HG03354 (cell line): ENCODE measurements around the gene FAM117B.
"Not testable (repeated sequence)": the region's sequence is repeated elsewhere in the genome, so short reads cannot be mapped to it uniquely, and the experiment has no call there.

Experiments used
- ATAC-seq: cut with Tn5 transposase; IDR thresholded peaks from one replicate; pipeline ENCODE4 v1.9.1; 2021; ENCODE audit warnings: mild to moderate bottlenecking; ENCODE audit not compliant: unreplicated experiment, poor library complexity, severe bottlenecking

The FAM117B gene

DNA sequence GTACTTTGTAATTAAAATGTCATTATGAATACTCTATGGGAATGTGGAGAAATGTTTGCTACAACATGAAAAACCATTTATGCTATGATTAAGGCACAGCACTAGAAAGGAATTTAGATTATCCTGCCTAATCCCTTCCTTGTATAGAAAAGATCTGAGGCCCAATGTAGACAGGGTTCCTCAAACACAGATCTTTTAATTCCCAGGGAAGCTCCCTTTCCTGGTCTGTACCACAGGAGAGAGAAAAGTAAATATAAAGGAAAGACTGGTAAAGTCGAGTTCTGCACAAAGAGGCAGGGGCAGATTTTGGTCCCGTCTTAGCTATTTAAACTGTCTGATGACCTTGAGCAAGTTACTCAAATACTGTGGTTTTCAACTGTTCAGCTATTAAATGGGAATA is 152.1 kb downstream of the FAM117B start:
- ATAC-seq: no peak

DNA sequence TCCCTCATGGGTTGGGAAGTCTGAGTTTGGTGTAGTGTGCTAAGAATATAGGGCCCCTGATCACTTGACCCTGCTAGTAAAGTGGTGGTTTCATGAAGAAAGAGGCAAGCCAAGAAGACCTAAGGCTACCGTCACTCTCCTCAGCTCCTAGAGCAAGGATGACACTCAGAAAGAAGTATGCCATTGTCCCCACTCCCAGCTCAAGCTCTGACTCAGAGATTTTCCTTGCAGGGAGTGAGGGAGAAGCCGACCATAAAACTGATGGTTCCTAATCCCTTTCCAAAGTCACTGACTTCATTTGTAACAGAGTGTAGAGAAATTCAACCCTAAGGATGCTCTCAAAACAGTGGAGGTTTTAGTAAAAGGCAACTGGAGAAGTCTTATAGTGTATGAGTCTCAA is 155.9 kb downstream of the FAM117B start:
- ATAC-seq: no peak

DNA sequence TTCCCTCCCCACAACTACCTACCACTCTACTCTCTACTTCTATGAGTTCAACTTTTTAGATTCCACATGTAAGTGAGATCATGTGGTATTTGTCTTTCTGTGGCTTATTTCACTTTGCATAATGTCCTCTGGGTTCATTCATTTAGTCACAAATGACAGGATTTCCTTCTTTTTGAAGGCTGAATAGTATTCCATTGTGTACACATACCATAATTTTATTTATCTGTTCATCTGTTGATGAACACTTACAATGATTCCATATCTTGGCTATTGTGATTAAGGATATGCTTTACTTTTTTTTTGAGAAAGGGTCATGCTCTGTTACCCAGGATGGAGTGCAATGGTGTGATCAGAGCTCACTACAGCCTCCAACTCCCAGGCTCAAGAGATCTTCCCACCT is 163.2 kb downstream of the FAM117B start:
- no peak for ATAC-seq

DNA sequence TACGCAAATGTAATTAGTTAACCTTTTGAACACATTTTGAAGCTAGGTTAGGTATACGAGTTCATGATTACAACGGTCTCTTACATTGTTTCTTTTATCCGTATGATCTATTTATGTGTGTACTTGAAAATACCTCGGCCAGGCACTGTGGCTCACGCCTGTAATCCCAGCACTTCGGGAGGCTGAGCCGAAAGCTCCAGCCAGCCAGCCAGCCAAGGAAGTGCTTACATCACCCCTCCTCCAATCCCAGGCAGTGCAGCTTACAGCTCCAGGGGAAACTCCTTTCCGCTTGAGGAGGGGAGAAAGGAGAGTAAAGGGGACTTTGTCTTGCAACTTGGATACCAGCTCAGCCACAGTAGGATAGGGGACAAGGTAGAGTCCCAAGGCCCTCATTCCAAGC is 171.1 kb downstream of the FAM117B start:
- ATAC-seq: not testable (repeated sequence)

DNA sequence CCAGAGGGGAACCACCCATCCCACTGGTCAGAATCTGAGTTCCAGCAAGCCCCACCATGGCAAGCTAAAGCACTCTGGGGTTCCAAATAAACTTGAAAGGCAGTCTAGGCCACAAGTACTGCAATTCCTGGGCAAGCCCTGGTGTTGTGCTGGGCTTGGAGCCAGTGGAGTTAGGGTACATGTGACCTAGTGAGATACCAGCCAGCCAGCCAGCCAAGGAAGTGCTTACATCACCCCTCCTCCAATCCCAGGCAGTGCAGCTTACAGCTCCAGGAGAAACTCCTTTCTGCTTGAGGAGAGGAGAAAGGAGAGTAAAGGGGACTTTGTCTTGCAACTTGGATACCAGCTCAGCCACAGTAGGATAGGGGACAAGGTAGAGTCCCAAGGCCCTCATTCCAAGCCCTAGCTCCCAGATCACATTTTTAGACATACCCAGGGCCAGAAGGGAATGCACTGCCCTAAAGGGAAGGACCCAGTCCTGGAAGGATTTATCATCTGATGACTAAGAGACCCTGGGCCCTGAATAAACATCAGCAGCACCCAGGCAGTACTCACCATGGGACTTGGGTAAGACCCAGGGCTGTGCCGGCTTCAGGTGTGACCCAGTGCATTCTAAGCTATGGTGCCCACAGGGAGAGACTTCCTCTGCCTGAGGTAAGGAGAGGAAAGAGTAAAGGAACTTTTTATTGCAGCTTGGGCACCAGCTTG is 172.8 kb downstream of the FAM117B start:
- not testable (repeated sequence) for ATAC-seq

DNA sequence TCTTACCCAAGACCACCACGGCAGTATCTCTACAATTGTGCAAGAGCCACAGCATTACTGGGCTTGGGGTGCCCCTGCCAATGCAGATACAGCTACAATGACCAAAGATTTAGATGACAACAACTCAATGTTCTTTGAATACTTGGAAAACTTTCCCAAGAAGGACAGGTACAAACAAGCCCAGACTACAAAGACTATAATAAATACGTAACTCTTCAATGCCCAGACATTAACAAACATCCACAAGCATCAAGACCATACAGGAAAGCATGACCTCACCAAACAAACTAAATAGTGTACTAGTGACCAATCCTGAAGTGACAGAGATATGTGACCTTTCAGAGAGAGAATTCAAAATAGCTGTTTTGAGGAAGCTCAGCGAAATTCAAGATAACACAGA is 174.0 kb downstream of the FAM117B start:
- no peak for ATAC-seq

DNA sequence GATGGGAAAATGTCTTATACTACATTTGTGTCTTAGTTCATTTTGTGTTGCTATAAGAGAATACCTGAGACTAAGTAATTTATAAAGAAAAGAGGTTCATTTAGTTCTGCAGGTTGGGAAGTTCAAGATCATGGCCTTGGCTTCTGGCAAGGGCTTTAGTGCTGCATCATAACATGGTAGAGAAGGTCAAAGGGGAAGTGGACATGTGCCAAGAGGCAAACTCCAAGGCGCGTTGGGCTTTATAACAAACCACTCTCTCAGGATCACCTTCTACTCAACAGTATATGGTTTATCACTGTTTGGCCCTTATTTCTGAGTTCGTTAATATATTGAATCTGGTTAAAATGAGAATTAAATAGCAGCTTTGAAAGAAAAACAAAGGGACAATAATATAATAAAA is 178.6 kb downstream of the FAM117B start:
- ATAC-seq: no peak

DNA sequence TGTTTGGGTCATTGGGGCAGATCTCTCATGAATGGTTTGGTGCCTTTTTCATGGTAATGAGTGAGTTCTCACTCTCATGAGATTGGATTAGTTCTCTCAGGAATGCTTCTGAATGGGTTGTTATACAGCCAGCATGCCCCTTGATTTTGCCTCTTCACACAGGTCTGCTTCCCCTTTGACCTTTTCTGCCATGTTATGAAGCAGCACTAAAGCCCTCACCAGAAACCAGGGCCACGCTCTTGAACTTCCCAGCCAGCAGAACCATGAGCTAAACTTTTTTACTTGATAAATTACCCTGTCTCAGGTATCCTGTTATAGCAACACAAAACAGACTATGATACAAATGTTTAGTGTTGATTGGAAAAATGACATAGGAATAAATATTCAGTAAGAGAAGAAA is 179.5 kb downstream of the FAM117B start:
- no peak for ATAC-seq

DNA sequence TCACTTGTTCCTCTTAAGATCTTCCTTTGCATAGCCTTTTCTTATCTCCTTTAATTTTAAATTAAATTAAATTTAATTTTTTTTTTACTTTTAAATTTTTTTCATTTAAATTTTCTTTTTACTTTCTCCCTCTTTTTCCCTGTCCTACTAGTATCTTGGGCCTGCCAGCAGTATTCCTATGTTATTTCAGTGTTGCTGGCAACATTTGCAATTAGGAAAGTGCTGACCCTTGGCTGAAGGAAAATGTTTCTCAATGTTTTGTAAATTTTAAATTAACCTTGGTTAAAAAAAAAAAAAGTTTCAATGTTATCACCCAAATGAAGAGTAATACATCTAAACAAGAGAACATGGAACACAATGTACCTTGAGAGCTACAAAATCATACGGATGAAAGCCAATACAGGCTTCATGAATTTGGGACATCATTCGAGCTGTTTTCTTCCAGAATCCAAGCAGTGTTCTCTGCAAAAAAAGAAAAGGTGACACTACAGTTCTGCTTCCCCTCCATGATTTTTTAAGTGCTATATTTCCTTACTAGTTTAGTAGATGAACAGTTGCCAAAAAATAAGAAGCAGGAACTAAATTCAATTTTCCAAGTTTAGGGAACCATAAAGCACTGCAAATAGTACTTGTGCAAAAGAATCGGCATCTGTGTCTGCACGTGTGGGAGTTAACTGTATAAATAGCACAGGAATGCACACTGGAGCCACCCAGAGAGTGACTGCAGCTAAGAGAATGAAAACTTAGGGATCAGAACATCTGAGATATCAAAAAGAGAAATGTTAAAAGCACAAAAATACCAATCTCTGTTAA is 181.0 kb downstream of the FAM117B start:
- ATAC-seq: no peak

DNA sequence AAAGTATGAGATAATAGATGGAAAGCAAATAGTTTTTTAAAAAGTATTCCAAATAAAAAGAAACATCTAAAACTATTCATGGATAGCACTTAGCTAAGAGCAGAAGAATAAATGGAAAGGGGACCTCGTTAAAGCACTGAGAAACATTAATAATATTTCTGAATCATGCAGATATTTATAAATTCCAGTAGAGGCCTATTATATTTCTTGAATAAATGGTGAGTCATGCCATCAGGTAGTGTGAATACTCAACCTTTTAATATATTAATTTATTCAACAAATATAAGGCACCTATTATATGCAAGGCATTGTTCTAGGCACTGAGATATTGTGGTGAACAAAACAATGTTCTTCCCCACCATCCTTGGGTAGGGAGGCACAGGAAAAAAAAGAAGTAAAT is 183.0 kb downstream of the FAM117B start:
- ATAC-seq: no peak

DNA sequence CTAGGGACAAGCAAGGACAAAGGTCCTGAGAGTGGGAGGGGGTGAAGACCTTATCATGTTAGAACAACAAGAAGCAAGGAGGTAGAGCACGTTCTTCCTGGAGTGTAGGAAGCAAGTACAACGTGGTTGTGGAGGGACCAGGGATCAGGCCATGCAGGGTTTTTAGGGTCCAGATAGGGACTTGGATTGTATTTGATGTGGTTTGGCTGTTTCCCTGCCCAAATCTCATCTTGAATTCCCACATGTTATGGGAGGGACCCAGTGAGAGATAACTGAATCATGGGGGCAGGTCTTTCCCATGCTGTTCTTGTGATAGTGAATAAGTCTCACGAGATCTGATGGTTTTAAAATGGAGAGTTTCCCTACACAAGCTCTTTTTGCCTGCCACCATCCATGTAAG is 183.6 kb downstream of the FAM117B start:
- no peak for ATAC-seq
